SK-N-SH treated with all-trans-retinoic acid at 6 μM for 48 hours (cell line): ENCODE data around the gene PLCH2.

Experiments used
- ATAC-seq: fragments of 200-7000 bp; cut with Tn5 transposase; 3 replicates; pipeline ENCODE4 v1.9.1; 2020; ENCODE audit warnings: mild to moderate bottlenecking, moderate library complexity
- ARNTL ChIP-seq: fragments of 450-650 bp; formaldehyde crosslinking; IDR thresholded peaks from 2 replicates; pipeline ENCODE4 v1.5.0; 2020; ENCODE audit warnings: low read depth, mild to moderate bottlenecking, moderate library complexity, borderline replicate concordance
- BACH2 ChIP-seq: fragments of 250-450 bp; sonication (Bioruptor Pico); IDR thresholded peaks from 2 replicates; pipeline ENCODE4 v1.9.0; 2021; ENCODE audit warnings: mild to moderate bottlenecking, borderline replicate concordance
- CREB5 ChIP-seq: fragments of 250-450 bp; sonication (Bioruptor Pico); IDR thresholded peaks from 2 replicates; pipeline ENCODE4 v1.5.1; 2020; ENCODE audit warnings: low read depth, mild to moderate bottlenecking, moderate library complexity
- CSDC2 ChIP-seq: fragments of 250-450 bp; sonication (Bioruptor Pico); IDR thresholded peaks from 2 replicates; pipeline ENCODE4 v1.5.0; 2020; ENCODE audit warnings: mild to moderate bottlenecking, moderate library complexity
- CSRNP3 ChIP-seq: fragments of 250-450 bp; sonication (Bioruptor Pico); IDR thresholded peaks from 2 replicates; pipeline ENCODE4 v1.5.1; 2021; ENCODE audit warnings: mild to moderate bottlenecking, moderate library complexity
- ESRRG ChIP-seq: fragments of 250-450 bp; sonication (Bioruptor Pico); IDR thresholded peaks from 2 replicates; pipeline ENCODE4 v1.6.1; 2021; ENCODE audit warnings: mild to moderate bottlenecking
- GLIS3 ChIP-seq: fragments of 250-450 bp; sonication (Bioruptor Pico); IDR thresholded peaks from 2 replicates; pipeline ENCODE4 v1.5.0; 2020; ENCODE audit warnings: mild to moderate bottlenecking, moderate library complexity
- ISL1 ChIP-seq: fragments of 250-450 bp; sonication (Bioruptor Pico); IDR thresholded peaks from 2 replicates; pipeline ENCODE4 v2.1.2; 2022; ENCODE audit warnings: mild to moderate bottlenecking, moderate library complexity
- OSR1 ChIP-seq: fragments of 250-450 bp; sonication (Bioruptor Pico); IDR thresholded peaks from 2 replicates; pipeline ENCODE4 v1.8.0; 2022; ENCODE audit warnings: moderate library complexity, mild to moderate bottlenecking, inconsistent platforms
- PPARA ChIP-seq: fragments of 250-450 bp; sonication (Bioruptor Pico); IDR thresholded peaks from 2 replicates; pipeline ENCODE4 v1.5.0; 2020; ENCODE audit warnings: mild to moderate bottlenecking, borderline replicate concordance
- RARB ChIP-seq: fragments of 250-450 bp; sonication (Bioruptor Pico); IDR thresholded peaks from 2 replicates; pipeline ENCODE4 v1.8.0; 2021; ENCODE audit warnings: mild to moderate bottlenecking, moderate library complexity
- SNAI2 ChIP-seq: fragments of 250-450 bp; sonication (Bioruptor Pico); IDR thresholded peaks from 2 replicates; pipeline ENCODE4 v1.5.0; 2020; ENCODE audit warnings: mild to moderate bottlenecking, moderate library complexity
- TCF4 ChIP-seq: fragments of 250-450 bp; sonication (Bioruptor Pico); IDR thresholded peaks from 2 replicates; pipeline ENCODE4 v1.8.0; 2021; ENCODE audit warnings: mild to moderate bottlenecking, moderate library complexity, borderline replicate concordance
- TOX ChIP-seq: fragments of 250-450 bp; sonication (Bioruptor Pico); IDR thresholded peaks from 2 replicates; pipeline ENCODE4 v1.8.0; 2021; ENCODE audit warnings: mild to moderate bottlenecking, moderate library complexity, borderline replicate concordance
- ZC3H10 ChIP-seq: fragments of 250-450 bp; sonication (Bioruptor Pico); IDR thresholded peaks from 2 replicates; pipeline ENCODE4 v1.5.1; 2021; ENCODE audit warnings: mild to moderate bottlenecking, moderate library complexity
- ZFP30 ChIP-seq: fragments of 450-650 bp; formaldehyde crosslinking; IDR thresholded peaks from 2 replicates; pipeline ENCODE4 v1.5.0; 2022; ENCODE audit warnings: mild to moderate bottlenecking, moderate library complexity
- ZNF565 ChIP-seq: fragments of 450-650 bp; formaldehyde crosslinking; conservative IDR thresholded peaks from 2 replicates; pipeline ENCODE4 v1.5.0; 2020; ENCODE audit warnings: low read depth, mild to moderate bottlenecking, moderate library complexity
- ZNF70 ChIP-seq: fragments of 450-650 bp; formaldehyde crosslinking; IDR thresholded peaks from 2 replicates; pipeline ENCODE4 v1.5.0; 2020; ENCODE audit warnings: mild to moderate bottlenecking, moderate library complexity
- ZNF8 ChIP-seq: fragments of 450-650 bp; formaldehyde crosslinking; IDR thresholded peaks from 2 replicates; pipeline ENCODE4 v1.5.0; 2020; ENCODE audit warnings: mild to moderate bottlenecking, moderate library complexity
- TF ChIP-seq, protein P1 (sequence below): fragments of 250-450 bp; sonication (Bioruptor Pico); IDR thresholded peaks from 2 replicates; pipeline ENCODE4 v1.8.0; 2021; ENCODE audit warnings: low read depth, mild to moderate bottlenecking, moderate library complexity, borderline replicate concordance
- TF ChIP-seq, protein P2 (sequence below): fragments of 250-450 bp; sonication (Bioruptor Pico); IDR thresholded peaks from 2 replicates; pipeline ENCODE4 v1.8.0; 2020; ENCODE audit warnings: mild to moderate bottlenecking, moderate library complexity, borderline replicate concordance
- TF ChIP-seq, protein P3 (sequence below): fragments of 250-450 bp; sonication (Bioruptor Pico); IDR thresholded peaks from 2 replicates; pipeline ENCODE4 v1.5.0; 2020; ENCODE audit warnings: mild to moderate bottlenecking, moderate library complexity

The PLCH2 gene

DNA sequence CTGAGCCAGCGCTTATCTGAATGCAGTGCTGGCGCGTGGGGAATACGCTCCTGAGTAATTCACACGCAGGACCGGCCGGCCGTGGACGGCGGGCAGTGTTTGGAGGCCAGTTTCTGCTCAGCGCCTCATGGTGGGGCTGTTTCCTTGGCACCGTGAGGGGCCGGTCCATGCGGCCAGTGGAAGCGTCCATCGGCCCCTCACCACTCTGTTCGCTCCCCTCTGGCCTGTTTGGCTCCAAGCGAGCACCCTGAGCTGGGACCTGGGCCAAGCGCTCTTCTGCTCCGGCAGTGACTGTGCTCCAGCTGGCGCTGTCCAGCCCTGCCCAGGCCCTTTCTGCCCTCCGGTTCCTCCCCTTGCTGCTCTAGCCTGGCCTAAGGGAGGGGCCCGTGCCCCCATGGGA, 16.3 kb upstream of the PLCH2 start:
- ATAC-seq = peak; percentile 76
- TF ChIP-seq CREB5 (CRISPR knock-in tag) (no peak), ARNTL (CRISPR knock-in tag) (no peak), TCF4 (CRISPR knock-in tag) (no peak), ESRRG (CRISPR knock-in tag) (no peak), TOX (no peak), ZFP30 (CRISPR knock-in tag) (no peak), ZC3H10 (no peak), ISL1 (CRISPR knock-in tag) (no peak), BACH2 (CRISPR knock-in tag) (no peak), ZNF8 (CRISPR knock-in tag) (no peak), ZNF70 (CRISPR knock-in tag) (no peak), CSRNP3 (CRISPR knock-in tag) (no peak)
- TF ChIP-seq, protein P1, sequence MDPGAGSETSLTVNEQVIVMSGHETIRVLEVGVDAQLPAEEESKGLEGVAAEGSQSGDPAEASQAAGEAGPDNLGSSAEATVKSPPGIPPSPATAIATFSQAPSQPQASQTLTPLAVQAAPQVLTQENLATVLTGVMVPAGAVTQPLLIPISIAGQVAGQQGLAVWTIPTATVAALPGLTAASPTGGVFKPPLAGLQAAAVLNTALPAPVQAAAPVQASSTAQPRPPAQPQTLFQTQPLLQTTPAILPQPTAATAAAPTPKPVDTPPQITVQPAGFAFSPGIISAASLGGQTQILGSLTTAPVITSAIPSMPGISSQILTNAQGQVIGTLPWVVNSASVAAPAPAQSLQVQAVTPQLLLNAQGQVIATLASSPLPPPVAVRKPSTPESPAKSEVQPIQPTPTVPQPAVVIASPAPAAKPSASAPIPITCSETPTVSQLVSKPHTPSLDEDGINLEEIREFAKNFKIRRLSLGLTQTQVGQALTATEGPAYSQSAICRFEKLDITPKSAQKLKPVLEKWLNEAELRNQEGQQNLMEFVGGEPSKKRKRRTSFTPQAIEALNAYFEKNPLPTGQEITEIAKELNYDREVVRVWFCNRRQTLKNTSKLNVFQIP = no peak
- TF ChIP-seq, protein P2, sequence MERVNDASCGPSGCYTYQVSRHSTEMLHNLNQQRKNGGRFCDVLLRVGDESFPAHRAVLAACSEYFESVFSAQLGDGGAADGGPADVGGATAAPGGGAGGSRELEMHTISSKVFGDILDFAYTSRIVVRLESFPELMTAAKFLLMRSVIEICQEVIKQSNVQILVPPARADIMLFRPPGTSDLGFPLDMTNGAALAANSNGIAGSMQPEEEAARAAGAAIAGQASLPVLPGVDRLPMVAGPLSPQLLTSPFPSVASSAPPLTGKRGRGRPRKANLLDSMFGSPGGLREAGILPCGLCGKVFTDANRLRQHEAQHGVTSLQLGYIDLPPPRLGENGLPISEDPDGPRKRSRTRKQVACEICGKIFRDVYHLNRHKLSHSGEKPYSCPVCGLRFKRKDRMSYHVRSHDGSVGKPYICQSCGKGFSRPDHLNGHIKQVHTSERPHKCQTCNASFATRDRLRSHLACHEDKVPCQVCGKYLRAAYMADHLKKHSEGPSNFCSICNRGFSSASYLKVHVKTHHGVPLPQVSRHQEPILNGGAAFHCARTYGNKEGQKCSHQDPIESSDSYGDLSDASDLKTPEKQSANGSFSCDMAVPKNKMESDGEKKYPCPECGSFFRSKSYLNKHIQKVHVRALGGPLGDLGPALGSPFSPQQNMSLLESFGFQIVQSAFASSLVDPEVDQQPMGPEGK = no peak

- no peak; the same call in 2 of the 3 replicates for ATAC-seq
- no peak for TF ChIP-seq ZFP30 (CRISPR knock-in tag)
- TF ChIP-seq CSDC2 = no peak
Observed at GRCh38 chr1:2460203-2460602, 15.9 kb upstream of the PLCH2 start.

DNA sequence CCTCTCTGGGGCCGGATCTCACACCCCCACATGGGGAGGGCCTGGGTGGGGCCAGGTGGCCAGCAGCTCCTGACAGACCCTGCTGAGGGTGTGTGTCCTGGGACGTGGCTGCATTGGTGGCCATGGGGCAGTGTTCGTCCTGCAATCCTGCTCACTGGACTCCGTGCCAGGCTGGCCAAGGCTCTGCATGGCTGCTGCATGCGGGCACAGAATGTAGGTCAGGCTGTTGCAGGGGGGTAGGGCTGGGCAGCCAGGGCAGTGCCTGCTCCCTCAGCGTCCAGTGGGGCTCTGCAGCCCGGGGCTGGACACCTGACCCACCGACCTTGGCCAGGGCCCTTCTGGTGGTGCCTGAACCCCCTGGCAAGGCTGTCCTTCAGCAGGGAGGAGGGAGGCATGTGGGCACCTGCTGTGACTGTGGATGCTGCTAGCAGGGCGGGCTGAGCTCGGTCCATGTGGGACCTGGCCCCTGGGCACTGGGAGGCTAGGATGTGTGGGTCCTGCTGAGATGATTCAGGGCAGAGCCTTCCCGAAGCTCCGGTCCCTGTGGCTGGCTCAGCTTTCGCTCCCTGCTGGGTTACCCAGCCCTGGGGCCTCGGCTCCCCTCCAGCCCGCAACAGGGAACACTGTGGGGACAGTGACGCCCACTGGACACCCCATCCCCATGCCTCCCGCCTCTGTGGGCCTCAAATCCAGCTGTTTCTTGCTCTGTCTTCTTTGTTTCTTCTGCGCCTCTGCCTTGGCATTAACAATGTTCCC, 14.9 kb upstream of the PLCH2 start:
- no peak for ATAC-seq
- TF ChIP-seq RARB (CRISPR knock-in tag) = no peak
- TF ChIP-seq ZC3H10 = no peak
- TF ChIP-seq, protein P1 = no peak
- TF ChIP-seq CSDC2 = no peak
- TF ChIP-seq TOX = no peak
- no peak for TF ChIP-seq ZFP30 (CRISPR knock-in tag)
- no peak for TF ChIP-seq ARNTL (CRISPR knock-in tag)
- no peak for TF ChIP-seq PPARA (CRISPR knock-in tag)
- TF ChIP-seq CREB5 (CRISPR knock-in tag) = no peak
- TF ChIP-seq OSR1 (CRISPR knock-in tag) = no peak
- TF ChIP-seq GLIS3 (CRISPR knock-in tag) = no peak
- no peak for TF ChIP-seq SNAI2
- TF ChIP-seq, protein P3, sequence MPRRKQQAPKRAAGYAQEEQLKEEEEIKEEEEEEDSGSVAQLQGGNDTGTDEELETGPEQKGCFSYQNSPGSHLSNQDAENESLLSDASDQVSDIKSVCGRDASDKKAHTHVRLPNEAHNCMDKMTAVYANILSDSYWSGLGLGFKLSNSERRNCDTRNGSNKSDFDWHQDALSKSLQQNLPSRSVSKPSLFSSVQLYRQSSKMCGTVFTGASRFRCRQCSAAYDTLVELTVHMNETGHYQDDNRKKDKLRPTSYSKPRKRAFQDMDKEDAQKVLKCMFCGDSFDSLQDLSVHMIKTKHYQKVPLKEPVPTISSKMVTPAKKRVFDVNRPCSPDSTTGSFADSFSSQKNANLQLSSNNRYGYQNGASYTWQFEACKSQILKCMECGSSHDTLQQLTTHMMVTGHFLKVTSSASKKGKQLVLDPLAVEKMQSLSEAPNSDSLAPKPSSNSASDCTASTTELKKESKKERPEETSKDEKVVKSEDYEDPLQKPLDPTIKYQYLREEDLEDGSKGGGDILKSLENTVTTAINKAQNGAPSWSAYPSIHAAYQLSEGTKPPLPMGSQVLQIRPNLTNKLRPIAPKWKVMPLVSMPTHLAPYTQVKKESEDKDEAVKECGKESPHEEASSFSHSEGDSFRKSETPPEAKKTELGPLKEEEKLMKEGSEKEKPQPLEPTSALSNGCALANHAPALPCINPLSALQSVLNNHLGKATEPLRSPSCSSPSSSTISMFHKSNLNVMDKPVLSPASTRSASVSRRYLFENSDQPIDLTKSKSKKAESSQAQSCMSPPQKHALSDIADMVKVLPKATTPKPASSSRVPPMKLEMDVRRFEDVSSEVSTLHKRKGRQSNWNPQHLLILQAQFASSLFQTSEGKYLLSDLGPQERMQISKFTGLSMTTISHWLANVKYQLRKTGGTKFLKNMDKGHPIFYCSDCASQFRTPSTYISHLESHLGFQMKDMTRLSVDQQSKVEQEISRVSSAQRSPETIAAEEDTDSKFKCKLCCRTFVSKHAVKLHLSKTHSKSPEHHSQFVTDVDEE (CRISPR knock-in tag) = no peak
- no peak for TF ChIP-seq ZNF565 (CRISPR knock-in tag)
